Adrenal gland (tissue), 5 donors: Measurements from ENCODE around the gene CTBP2.

Experiments used
- CTCF ChIP-seq, 6 experiments: fragments of 450-650 bp in 4 of 6; fragments of 200-600 bp in 2 of 6; sonication (generic) in 1 of 6; IDR thresholded peaks; 1 replicate in 5 of 6; 2 replicates in 1 of 6; pipeline versions ENCODE4 v1.5.1 to v1.8.0; 2016 to 2021; ENCODE audit warnings: antibody characterized with exemption in 6 of 6, mild to moderate bottlenecking in 2 of 6, moderate library complexity in 1 of 6
- POLR2A ChIP-seq, 2 donors: fragments of 450-650 bp; IDR thresholded peaks; one replicate each; pipeline ENCODE4 v1.6.1; 2017; ENCODE audit warnings: antibody characterized with exemption in 2 of 2, mild to moderate bottlenecking in 2 of 2, moderate library complexity in 1 of 2
- donor health status: DM: no; HTN: no; CAD: no.

DNA sequence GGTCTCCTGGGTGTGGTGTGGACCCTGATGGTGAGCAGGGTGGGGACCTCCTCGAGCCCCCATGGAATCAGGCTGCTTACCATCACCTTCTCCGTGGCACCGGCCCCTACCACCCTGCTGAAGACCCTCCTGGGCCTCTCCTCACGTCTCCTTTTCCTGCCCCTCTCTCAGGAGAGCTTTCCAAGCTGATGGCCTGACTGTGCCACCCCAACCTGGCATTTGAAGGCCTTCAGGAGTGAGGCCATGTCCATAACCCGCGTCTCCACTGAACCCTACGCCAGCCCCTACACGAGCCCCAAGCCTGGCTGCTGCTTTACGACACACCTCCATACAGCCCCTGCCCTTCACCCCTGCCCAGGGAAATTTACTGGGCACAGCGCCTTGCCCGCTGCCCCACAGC, 163.1 kb downstream of the CTBP2 start:
- TF ChIP-seq CTCF (IDR thresholded peaks at IDR 0.05) (no peak), POLR2A (IDR thresholded peaks at IDR 0.05) (no peak)
